IPS-18a (cell line): ENCODE data around the gene MAP3K19.
"Not testable (repeated sequence)": the region's sequence is repeated elsewhere in the genome, so short reads cannot be mapped to it uniquely, and the experiment has no call there.

ENCODE experiments used
- H3K27ac ChIP-seq: one replicate; pipeline ENCODE4 v1.5.1; 2013; ENCODE audit warnings: low read length
- H3K27me3 ChIP-seq: one replicate; pipeline ENCODE4 v1.6.1; 2013; ENCODE audit warnings: mild to moderate bottlenecking, low read length; ENCODE audit not compliant: control insufficient read depth, insufficient read depth
- H3K36me3 ChIP-seq: one replicate; pipeline ENCODE4 v1.6.1; 2013; ENCODE audit warnings: low read depth, low read length; ENCODE audit not compliant: control insufficient read depth
- H3K4me1 ChIP-seq: one replicate; pipeline ENCODE4 v1.6.1; 2013; ENCODE audit warnings: low read depth, low read length; ENCODE audit not compliant: control insufficient read depth
- H3K4me3 ChIP-seq: one replicate; pipeline ENCODE4 v1.5.1; 2013; ENCODE audit warnings: low read length
- H3K9ac ChIP-seq: one replicate; pipeline ENCODE4 v1.6.1; 2013; ENCODE audit warnings: mild to moderate bottlenecking, low read length, moderate library complexity
- H3K9me3 ChIP-seq: one replicate; pipeline ENCODE4 v1.6.1; 2013; ENCODE audit warnings: low read depth, low read length; ENCODE audit not compliant: control insufficient read depth

The MAP3K19 gene

GRCh38 chr2:135047300-135047699 is at the start of gene MAP3K19:
Gene MAP3K19 (minus strand): TSS chr2:135047447. CDS start chr2:135024647, 22,800 bp downstream.
- no peak within 1 kb of the TSS for H3K27ac ChIP-seq
- H3K36me3 ChIP-seq: no peaks in the 10 kb centered on the region
- H3K9ac ChIP-seq: no peak within 1 kb of the TSS

GRCh38 chr2:135096665-135097446 is 49.6 kb upstream of the MAP3K19 start:
- no peaks in the 10 kb centered on the region for H3K27me3 ChIP-seq

More at GRCh38 chr2:135047300-135047699, at the start of gene MAP3K19:
- no peak within 1 kb of the TSS for H3K4me3 ChIP-seq
- H3K4me1 ChIP-seq: peaks cover 4% of the 10 kb centered on the region
- no peaks in the 10 kb centered on the region for H3K27me3 ChIP-seq
- H3K9me3 ChIP-seq: no peaks in the 10 kb centered on the region

GRCh38 chr2:135095591-135095990 is 48.3 kb upstream of the MAP3K19 start:
- Histone ChIP-seq H3K36me3 (peaks cover 4% of the 10 kb centered on the region), H3K4me3 (no peak overlapping the region), H3K9me3 (no peaks in the 10 kb centered on the region), H3K9ac (no peak overlapping the region), H3K27me3 (no peaks in the 10 kb centered on the region), H3K4me1 (no peaks in the 10 kb centered on the region), H3K27ac (no peak overlapping the region)

More at GRCh38 chr2:135096665-135097446, 49.6 kb upstream of the MAP3K19 start:
- Histone ChIP-seq H3K9me3 (no peaks in the 10 kb centered on the region), H3K4me3 (no peak overlapping the region), H3K36me3 (peaks cover 4% of the 10 kb centered on the region), H3K4me1 (no peaks in the 10 kb centered on the region), H3K9ac (no peak overlapping the region), H3K27ac (no peak overlapping the region)

GRCh38 chr2:135094508-135094907 is 47.3 kb upstream of the MAP3K19 start:
- H3K4me1 ChIP-seq: no peaks in the 10 kb centered on the region
- H3K4me3 ChIP-seq: no peak overlapping the region
- H3K36me3 ChIP-seq: peaks cover 4% of the 10 kb centered on the region
- H3K9me3 ChIP-seq: no peaks in the 10 kb centered on the region
- no peak overlapping the region for H3K27ac ChIP-seq
- H3K27me3 ChIP-seq: no peaks in the 10 kb centered on the region
- H3K9ac ChIP-seq: no peak overlapping the region

GRCh38 chr2:135093670-135094330 is 46.6 kb upstream of the MAP3K19 start:
- H3K9ac ChIP-seq: no peak overlapping the region
- no peaks in the 10 kb centered on the region for H3K27me3 ChIP-seq
- H3K9me3 ChIP-seq: no peaks in the 10 kb centered on the region
- H3K4me1 ChIP-seq: no peaks in the 10 kb centered on the region
- peaks cover 4% of the 10 kb centered on the region for H3K36me3 ChIP-seq
- no peak overlapping the region for H3K27ac ChIP-seq
- H3K4me3 ChIP-seq: no peak overlapping the region

GRCh38 chr2:135093193-135093592 is 45.9 kb upstream of the MAP3K19 start:
- Histone ChIP-seq H3K27ac (no peak overlapping the region), H3K27me3 (no peaks in the 10 kb centered on the region), H3K9me3 (no peaks in the 10 kb centered on the region)

GRCh38 chr2:135091681-135092080 is 44.4 kb upstream of the MAP3K19 start:
- H3K4me1 ChIP-seq: no peaks in the 10 kb centered on the region
- peaks cover 4% of the 10 kb centered on the region for H3K36me3 ChIP-seq
- no peak overlapping the region for H3K27ac ChIP-seq
- no peaks in the 10 kb centered on the region for H3K27me3 ChIP-seq
- no peaks in the 10 kb centered on the region for H3K9me3 ChIP-seq
- H3K4me3 ChIP-seq: no peak overlapping the region
- no peak overlapping the region for H3K9ac ChIP-seq

More at GRCh38 chr2:135093193-135093592, 45.9 kb upstream of the MAP3K19 start:
- Histone ChIP-seq H3K9ac (no peak overlapping the region), H3K4me1 (no peaks in the 10 kb centered on the region), H3K36me3 (peaks cover 4% of the 10 kb centered on the region), H3K4me3 (no peak overlapping the region)

- not testable (repeated sequence) for H3K36me3 ChIP-seq, H3K4me1 ChIP-seq, H3K9me3 ChIP-seq, H3K9ac ChIP-seq, H3K27ac ChIP-seq, H3K27me3 ChIP-seq, H3K4me3 ChIP-seq
Measured at GRCh38 chr2:135089597-135089996, 42.4 kb upstream of the MAP3K19 start.

GRCh38 chr2:135086222-135086621 is 39.0 kb upstream of the MAP3K19 start:
- Histone ChIP-seq H3K36me3 (no peaks in the 10 kb centered on the region), H3K4me1 (no peaks in the 10 kb centered on the region), H3K9ac (no peak overlapping the region), H3K27ac (no peak overlapping the region), H3K4me3 (no peak overlapping the region), H3K27me3 (no peaks in the 10 kb centered on the region), H3K9me3 (no peaks in the 10 kb centered on the region)

- no peaks in the 10 kb centered on the region for H3K36me3 ChIP-seq
- no peaks in the 10 kb centered on the region for H3K4me1 ChIP-seq
- no peak overlapping the region for H3K9ac ChIP-seq
- H3K4me3 ChIP-seq: no peak overlapping the region
- H3K27me3 ChIP-seq: no peaks in the 10 kb centered on the region
- no peaks in the 10 kb centered on the region for H3K9me3 ChIP-seq
- H3K27ac ChIP-seq: no peak overlapping the region
Measured at GRCh38 chr2:135078417-135078816, 31.2 kb upstream of the MAP3K19 start.

- H3K4me1 ChIP-seq: no peaks in the 10 kb centered on the region
- H3K36me3 ChIP-seq: no peaks in the 10 kb centered on the region
- no peak overlapping the region for H3K27ac ChIP-seq
- peaks cover 18% of the 10 kb centered on the region for H3K9me3 ChIP-seq
- H3K9ac ChIP-seq: no peak overlapping the region
- no peaks in the 10 kb centered on the region for H3K27me3 ChIP-seq
- H3K4me3 ChIP-seq: no peak overlapping the region
Measured at GRCh38 chr2:135076556-135076955, 29.3 kb upstream of the MAP3K19 start.

- H3K9me3 ChIP-seq: peaks cover 32% of the 10 kb centered on the region
Measured at GRCh38 chr2:135074216-135074615, 27.0 kb upstream of the MAP3K19 start.

More at GRCh38 chr2:135074216-135074615, 27.0 kb upstream of the MAP3K19 start:
- no peak overlapping the region for H3K4me3 ChIP-seq
- no peaks in the 10 kb centered on the region for H3K36me3 ChIP-seq
- H3K27ac ChIP-seq: no peak overlapping the region
- H3K27me3 ChIP-seq: no peaks in the 10 kb centered on the region
- no peak overlapping the region for H3K9ac ChIP-seq
- no peaks in the 10 kb centered on the region for H3K4me1 ChIP-seq
